Measurements from ENCODE around the gene ZNF425.

Gene ZNF425

GRCh38 chr7:149087376-149087775 is 38.7 kb downstream of the ZNF425 start:
- no peaks in the 10 kb centered on the region for H3K27me3 ChIP-seq (ENCODE audit: control insufficient read depth in 1 of 2, insufficient read depth in 1 of 2, low read length in 2 of 2)
- H4K8ac ChIP-seq (ENCODE audit: low read length), result no peak overlapping the region
- no peaks in the 10 kb centered on the region for H3K9me3 ChIP-seq (ENCODE audit: control insufficient read depth, low read length)
- no peak overlapping the region for H3K4me2 ChIP-seq (ENCODE audit: low read length, poor library complexity, severe bottlenecking)
- peaks cover 4 to 9% of the 10 kb centered on the region in 2 experiments for H3K36me3 ChIP-seq (ENCODE audit: control insufficient read depth in 1 of 2, insufficient read depth in 2 of 2, low read depth in 1 of 2, low read length in 2 of 2)
- H3K4ac ChIP-seq (ENCODE audit: low read depth in 1 of 2, low read length in 2 of 2), result no peak overlapping the region
- no peak overlapping the region for H4K91ac ChIP-seq (ENCODE audit: low read length)
- H3K23ac ChIP-seq (ENCODE audit: low read length in 2 of 2), result no peak overlapping the region
- no peak overlapping the region for H2BK5ac ChIP-seq (ENCODE audit: low read depth, low read length, poor library complexity, severe bottlenecking)
- no peak overlapping the region for H3K4me3 ChIP-seq (ENCODE audit: insufficient read depth in 1 of 2, low read depth in 1 of 2, low read length in 2 of 2)
- no peak overlapping the region for H2BK15ac ChIP-seq (ENCODE audit: low read depth, poor library complexity, severe bottlenecking)
- H3K4me1 ChIP-seq (ENCODE audit: control insufficient read depth, insufficient read depth, low read depth, low read length), result peaks cover 3% of the 10 kb centered on the region
- no peak overlapping the region for H2AFZ ChIP-seq (ENCODE audit: low read depth, low read length)
- H2BK120ac ChIP-seq (ENCODE audit: low read depth, low read length), result no peak overlapping the region
- H3K9ac ChIP-seq (ENCODE audit: low read length), result no peak overlapping the region
- H3K14ac ChIP-seq (ENCODE audit: low read length in 2 of 2), result no peak overlapping the region
- H3K27ac ChIP-seq (ENCODE audit: low read length, poor library complexity, severe bottlenecking), result no peak overlapping the region
- H2AK5ac ChIP-seq (ENCODE audit: low read length, severe bottlenecking), result no peak overlapping the region
- DNase-seq, result no peak
- H3K18ac ChIP-seq (ENCODE audit: low read depth in 1 of 2, low read length in 2 of 2), result peak overlapping the region in 1 of 2 experiments; percentile 12
- peaks cover 19% of the 10 kb centered on the region for H3K79me1 ChIP-seq (replicated peaks; ENCODE audit: low read length, poor library complexity, severe bottlenecking)
- WGBS, result 98% methylated on average over 6 of the region's 6 CpGs
- H2BK12ac ChIP-seq (ENCODE audit: low read length in 2 of 2), result no peak overlapping the region

GRCh38 chr7:149085866-149086265 is 40.3 kb downstream of the ZNF425 start:
- no peak for DNase-seq
- Histone ChIP-seq H4K91ac (ENCODE audit: low read length) (no peak overlapping the region), H3K9ac (ENCODE audit: low read length) (no peak overlapping the region), H2AFZ (ENCODE audit: low read depth, low read length) (no peak overlapping the region), H3K36me3 (ENCODE audit: control insufficient read depth in 1 of 2, insufficient read depth in 2 of 2, low read depth in 1 of 2, low read length in 2 of 2) (peaks cover 4 to 9% of the 10 kb centered on the region in 2 experiments), H3K27me3 (ENCODE audit: control insufficient read depth in 1 of 2, insufficient read depth in 1 of 2, low read length in 2 of 2) (no peaks in the 10 kb centered on the region), H3K4me1 (ENCODE audit: control insufficient read depth, insufficient read depth, low read depth, low read length) (peaks cover 3% of the 10 kb centered on the region), H3K9me3 (ENCODE audit: control insufficient read depth, low read length) (no peaks in the 10 kb centered on the region), H3K14ac (ENCODE audit: low read length in 2 of 2) (no peak overlapping the region), H4K8ac (ENCODE audit: low read length) (no peak overlapping the region), H2BK15ac (ENCODE audit: low read depth, poor library complexity, severe bottlenecking) (no peak overlapping the region), H3K23ac (ENCODE audit: low read length in 2 of 2) (no peak overlapping the region), H2AK5ac (ENCODE audit: low read length, severe bottlenecking) (no peak overlapping the region), H3K4ac (ENCODE audit: low read depth in 1 of 2, low read length in 2 of 2) (no peak overlapping the region), H2BK5ac (ENCODE audit: low read depth, low read length, poor library complexity, severe bottlenecking) (no peak overlapping the region), H2BK12ac (ENCODE audit: low read length in 2 of 2) (no peak overlapping the region), H3K79me1 (replicated peaks; ENCODE audit: low read length, poor library complexity, severe bottlenecking) (peaks cover 19% of the 10 kb centered on the region), H2BK120ac (ENCODE audit: low read depth, low read length) (no peak overlapping the region), H3K4me3 (ENCODE audit: insufficient read depth in 1 of 2, low read depth in 1 of 2, low read length in 2 of 2) (no peak overlapping the region), H3K4me2 (ENCODE audit: low read length, poor library complexity, severe bottlenecking) (no peak overlapping the region), H3K27ac (ENCODE audit: low read length, poor library complexity, severe bottlenecking) (no peak overlapping the region), H3K18ac (ENCODE audit: low read depth in 1 of 2, low read length in 2 of 2) (no peak overlapping the region)
- WGBS, result no CpG with 5 or more reads among the region's 1 CpG

GRCh38 chr7:149084407-149084806 is 41.7 kb downstream of the ZNF425 start:
- H2BK15ac ChIP-seq (ENCODE audit: low read depth, poor library complexity, severe bottlenecking), result no peak overlapping the region
- no peaks in the 10 kb centered on the region for H3K27me3 ChIP-seq (ENCODE audit: control insufficient read depth in 1 of 2, insufficient read depth in 1 of 2, low read length in 2 of 2)
- no peak overlapping the region for H3K23ac ChIP-seq (ENCODE audit: low read length in 2 of 2)
- H3K18ac ChIP-seq (ENCODE audit: low read depth in 1 of 2, low read length in 2 of 2), result no peak overlapping the region
- no peak overlapping the region for H3K4me2 ChIP-seq (ENCODE audit: low read length, poor library complexity, severe bottlenecking)
- no peak overlapping the region for H2AK5ac ChIP-seq (ENCODE audit: low read length, severe bottlenecking)
- no peak overlapping the region for H4K8ac ChIP-seq (ENCODE audit: low read length)
- H3K36me3 ChIP-seq (ENCODE audit: control insufficient read depth in 1 of 2, insufficient read depth in 2 of 2, low read depth in 1 of 2, low read length in 2 of 2), result peaks cover 4 to 6% of the 10 kb centered on the region in 2 experiments
- no peak overlapping the region for H3K14ac ChIP-seq (ENCODE audit: low read length in 2 of 2)
- H3K27ac ChIP-seq (ENCODE audit: low read length, poor library complexity, severe bottlenecking), result no peak overlapping the region
- H3K9ac ChIP-seq (ENCODE audit: low read length), result no peak overlapping the region
- H2BK12ac ChIP-seq (ENCODE audit: low read length in 2 of 2), result no peak overlapping the region
- H3K9me3 ChIP-seq (ENCODE audit: control insufficient read depth, low read length), result no peaks in the 10 kb centered on the region
- H2AFZ ChIP-seq (ENCODE audit: low read depth, low read length), result no peak overlapping the region
- no peak overlapping the region for H3K4ac ChIP-seq (ENCODE audit: low read depth in 1 of 2, low read length in 2 of 2)
- H2BK5ac ChIP-seq (ENCODE audit: low read depth, low read length, poor library complexity, severe bottlenecking), result no peak overlapping the region
- no peak overlapping the region for H2BK120ac ChIP-seq (ENCODE audit: low read depth, low read length)
- peaks cover 24% of the 10 kb centered on the region for H3K79me1 ChIP-seq (replicated peaks; ENCODE audit: low read length, poor library complexity, severe bottlenecking)
- H3K4me3 ChIP-seq (ENCODE audit: insufficient read depth in 1 of 2, low read depth in 1 of 2, low read length in 2 of 2), result no peak overlapping the region
- no peak for DNase-seq
- WGBS, result 100% methylated on average over 1 of the region's 2 CpGs
- peaks cover 3% of the 10 kb centered on the region for H3K4me1 ChIP-seq (ENCODE audit: control insufficient read depth, insufficient read depth, low read depth, low read length)
- no peak overlapping the region for H4K91ac ChIP-seq (ENCODE audit: low read length)

- Histone ChIP-seq H3K36me3 (ENCODE audit: control insufficient read depth in 1 of 2, insufficient read depth in 2 of 2, low read depth in 1 of 2, low read length in 2 of 2) (peaks cover 6% of the 10 kb centered on the region in 2 experiments), H3K9me3 (ENCODE audit: control insufficient read depth, low read length) (no peaks in the 10 kb centered on the region), H3K4me3 (ENCODE audit: insufficient read depth in 1 of 2, low read depth in 1 of 2, low read length in 2 of 2) (no peak overlapping the region), H2BK5ac (ENCODE audit: low read depth, low read length, poor library complexity, severe bottlenecking) (no peak overlapping the region), H3K4me2 (ENCODE audit: low read length, poor library complexity, severe bottlenecking) (no peak overlapping the region), H3K4me1 (ENCODE audit: control insufficient read depth, insufficient read depth, low read depth, low read length) (no peaks in the 10 kb centered on the region), H3K9ac (ENCODE audit: low read length) (no peak overlapping the region), H3K27ac (ENCODE audit: low read length, poor library complexity, severe bottlenecking) (no peak overlapping the region), H2BK12ac (ENCODE audit: low read length in 2 of 2) (no peak overlapping the region), H3K79me1 (replicated peaks; ENCODE audit: low read length, poor library complexity, severe bottlenecking) (peaks cover 19% of the 10 kb centered on the region), H3K23ac (ENCODE audit: low read length in 2 of 2) (no peak overlapping the region), H3K27me3 (ENCODE audit: control insufficient read depth in 1 of 2, insufficient read depth in 1 of 2, low read length in 2 of 2) (no peaks in the 10 kb centered on the region), H4K8ac (ENCODE audit: low read length) (no peak overlapping the region), H2AK5ac (ENCODE audit: low read length, severe bottlenecking) (no peak overlapping the region), H3K4ac (ENCODE audit: low read depth in 1 of 2, low read length in 2 of 2) (no peak overlapping the region), H2BK15ac (ENCODE audit: low read depth, poor library complexity, severe bottlenecking) (no peak overlapping the region), H4K91ac (ENCODE audit: low read length) (no peak overlapping the region), H3K14ac (ENCODE audit: low read length in 2 of 2) (no peak overlapping the region), H2AFZ (ENCODE audit: low read depth, low read length) (no peak overlapping the region), H3K18ac (ENCODE audit: low read depth in 1 of 2, low read length in 2 of 2) (no peak overlapping the region), H2BK120ac (ENCODE audit: low read depth, low read length) (no peak overlapping the region)
- 95% methylated on average over 6 of the region's 6 CpGs for WGBS
- no peak for DNase-seq
Measured at GRCh38 chr7:149081914-149082313, 44.2 kb downstream of the ZNF425 start.

Measured in mesenchymal stem cell (in vitro differentiated cells and primary cell).